GM12873 (cell line): Measurements from ENCODE around the gene GFPT2.

Experiments
- TF ChIP-seq, protein P1 (sequence below): IDR thresholded peaks from 2 replicates; pipeline ENCODE4 v1.5.1; 2012; ENCODE audit warnings: low read depth, mild to moderate bottlenecking, moderate library complexity, low read length, control low read depth; ENCODE audit not compliant: insufficient read depth; ENCODE audit errors: missing control alignments

Gene GFPT2

DNA sequence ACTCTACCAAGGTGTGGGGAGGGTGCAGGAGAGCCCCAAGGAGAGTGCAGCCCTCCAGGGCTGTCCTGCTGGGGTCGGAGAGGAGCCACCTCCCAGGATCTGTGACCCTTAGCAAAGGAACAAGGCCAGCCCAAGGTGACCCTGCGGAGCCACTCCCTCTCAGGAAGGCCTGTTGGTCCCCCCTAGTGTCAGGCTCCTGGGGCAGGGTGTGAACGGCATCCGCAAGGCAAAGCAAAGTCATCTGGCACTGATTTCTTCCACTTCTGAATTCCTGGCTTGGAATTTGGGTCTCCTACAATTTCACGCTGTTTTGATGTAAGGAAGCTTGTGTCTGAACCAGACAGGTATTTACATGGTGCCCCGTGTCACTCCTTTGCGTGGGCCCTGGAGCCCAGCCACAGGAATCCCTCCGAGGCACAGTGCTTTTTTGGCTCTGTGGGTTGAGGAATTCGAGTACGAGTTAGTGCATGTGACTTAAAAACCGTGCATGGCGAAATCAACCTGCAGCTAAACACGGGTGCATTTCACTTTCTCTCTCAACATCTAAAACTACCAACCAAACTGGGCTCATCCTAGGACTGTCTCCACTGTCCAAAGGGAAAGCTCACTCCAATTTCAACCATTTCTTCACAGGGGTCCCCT is 24.5 kb upstream of the GFPT2 start:
- TF ChIP-seq, protein P1, sequence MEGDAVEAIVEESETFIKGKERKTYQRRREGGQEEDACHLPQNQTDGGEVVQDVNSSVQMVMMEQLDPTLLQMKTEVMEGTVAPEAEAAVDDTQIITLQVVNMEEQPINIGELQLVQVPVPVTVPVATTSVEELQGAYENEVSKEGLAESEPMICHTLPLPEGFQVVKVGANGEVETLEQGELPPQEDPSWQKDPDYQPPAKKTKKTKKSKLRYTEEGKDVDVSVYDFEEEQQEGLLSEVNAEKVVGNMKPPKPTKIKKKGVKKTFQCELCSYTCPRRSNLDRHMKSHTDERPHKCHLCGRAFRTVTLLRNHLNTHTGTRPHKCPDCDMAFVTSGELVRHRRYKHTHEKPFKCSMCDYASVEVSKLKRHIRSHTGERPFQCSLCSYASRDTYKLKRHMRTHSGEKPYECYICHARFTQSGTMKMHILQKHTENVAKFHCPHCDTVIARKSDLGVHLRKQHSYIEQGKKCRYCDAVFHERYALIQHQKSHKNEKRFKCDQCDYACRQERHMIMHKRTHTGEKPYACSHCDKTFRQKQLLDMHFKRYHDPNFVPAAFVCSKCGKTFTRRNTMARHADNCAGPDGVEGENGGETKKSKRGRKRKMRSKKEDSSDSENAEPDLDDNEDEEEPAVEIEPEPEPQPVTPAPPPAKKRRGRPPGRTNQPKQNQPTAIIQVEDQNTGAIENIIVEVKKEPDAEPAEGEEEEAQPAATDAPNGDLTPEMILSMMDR: no peak

DNA sequence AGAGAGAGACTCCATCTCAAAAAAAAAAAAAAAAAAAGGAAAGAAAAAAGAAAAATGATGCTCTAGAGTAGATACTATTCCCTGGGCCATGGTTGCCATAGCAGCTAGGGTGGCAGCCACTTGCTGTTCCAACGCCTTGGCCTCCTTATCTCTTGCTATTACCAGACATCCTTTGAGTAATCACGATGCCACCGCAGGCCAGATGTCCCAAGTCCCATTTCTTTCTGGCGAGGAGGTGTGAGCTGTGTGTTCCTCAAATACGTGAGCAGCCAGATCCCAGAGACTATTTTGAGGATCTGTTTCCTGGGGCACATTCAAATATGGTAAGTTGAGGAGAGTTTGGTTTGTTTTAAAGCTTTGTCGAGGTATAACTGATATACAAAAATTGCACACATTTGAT is 23.4 kb upstream of the GFPT2 start:
- TF ChIP-seq, protein P1: no peak

DNA sequence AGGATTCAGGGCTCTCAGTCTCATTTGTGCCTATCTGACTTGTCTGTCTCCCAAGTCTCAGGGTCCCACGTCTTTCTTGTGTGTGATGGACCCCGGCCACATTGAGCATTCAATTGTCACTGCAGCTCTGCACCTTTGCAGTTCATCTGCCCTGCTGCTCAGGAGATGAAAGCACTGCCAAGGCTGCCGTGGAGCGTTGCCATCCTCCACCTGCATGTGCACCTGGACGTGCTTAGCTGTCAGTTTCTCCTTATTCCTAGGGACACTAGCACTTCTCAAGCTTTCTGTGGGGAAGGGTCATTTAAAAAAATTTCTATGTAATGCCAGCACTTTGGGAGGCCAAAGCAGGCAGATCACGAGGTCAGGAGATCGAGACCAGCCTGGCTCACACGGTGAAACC is 22.8 kb upstream of the GFPT2 start:
- TF ChIP-seq, protein P1: no peak

DNA sequence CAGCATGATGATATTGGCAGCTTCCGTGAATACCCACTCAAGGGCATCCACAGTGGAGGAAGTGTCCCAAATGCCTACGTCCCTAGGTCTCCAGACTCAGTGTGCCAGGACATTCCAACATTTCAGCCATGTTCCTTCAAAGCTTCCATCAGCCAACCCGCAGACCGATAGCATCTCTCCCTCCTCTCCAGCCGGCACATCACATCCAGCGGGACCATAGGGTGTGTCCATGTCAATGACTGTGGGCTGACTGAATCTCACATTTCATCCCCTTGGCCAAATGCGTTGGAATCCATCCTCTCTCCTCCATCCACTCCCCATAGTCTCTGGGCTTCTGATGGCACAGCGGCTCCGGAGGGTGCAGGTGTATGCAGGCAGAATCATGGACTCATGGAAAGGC is 22.2 kb upstream of the GFPT2 start:
- TF ChIP-seq, protein P1: no peak

DNA sequence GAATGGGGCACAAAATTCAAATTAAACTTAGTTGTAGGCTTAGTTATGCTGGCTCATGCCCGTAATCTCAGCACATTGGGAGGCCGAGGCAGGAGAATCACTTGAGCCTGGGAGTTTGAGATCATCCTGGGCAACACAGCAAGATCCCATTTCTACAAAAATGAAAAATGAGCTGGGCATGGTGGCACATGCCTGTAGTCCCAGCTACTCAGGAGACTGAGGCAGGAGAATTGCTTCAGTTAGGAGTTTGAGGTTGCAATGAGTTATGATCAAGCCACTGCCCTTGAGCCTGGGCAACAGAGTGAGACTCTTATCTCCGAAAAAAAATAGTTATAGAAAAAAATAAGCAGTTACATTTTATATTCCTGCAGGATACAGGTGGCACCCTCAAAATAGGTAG is 20.7 kb upstream of the GFPT2 start:
- TF ChIP-seq, protein P1: no peak

DNA sequence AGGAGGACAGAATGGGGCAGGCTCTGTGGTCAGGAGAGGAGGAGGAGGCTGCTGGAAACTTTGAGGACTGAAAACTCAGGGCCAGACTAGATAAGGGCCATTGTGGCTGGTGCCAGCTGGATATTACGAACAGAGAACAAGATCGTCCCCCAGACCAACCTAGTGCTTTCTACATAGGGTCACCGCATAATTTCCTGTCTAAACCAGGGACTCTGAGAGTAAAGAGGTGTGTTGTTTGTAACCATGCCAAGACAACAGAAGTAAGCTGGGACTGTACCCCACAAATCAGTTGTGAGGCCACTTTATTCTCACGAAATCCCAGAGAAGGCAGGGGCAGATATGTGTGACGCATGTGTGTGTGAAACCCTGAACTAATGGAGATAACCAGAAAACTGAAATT is 20.3 kb upstream of the GFPT2 start:
- TF ChIP-seq, protein P1: no peak

DNA sequence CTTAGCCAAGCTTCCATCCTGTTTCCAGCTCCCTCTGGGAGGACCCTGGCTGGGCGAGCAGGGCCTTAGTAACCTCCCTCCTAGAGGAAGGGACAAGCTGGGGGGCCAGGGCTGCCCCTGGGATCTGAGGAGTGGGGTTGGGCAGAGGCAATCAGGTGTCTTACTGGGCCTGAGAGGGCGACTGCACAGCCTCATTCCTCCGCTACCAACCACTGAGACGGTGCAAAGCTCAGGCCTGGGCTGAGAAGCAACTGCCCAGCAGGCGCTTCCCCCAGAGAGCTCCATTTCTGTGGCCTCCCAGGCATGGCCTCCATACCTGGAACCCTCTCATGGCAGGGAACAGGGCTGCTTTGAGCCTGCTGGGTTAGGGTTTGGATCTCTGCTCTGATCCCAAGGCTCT is 18.8 kb upstream of the GFPT2 start:
- TF ChIP-seq, protein P1: no peak
